ENCODE results near the gene HACE1. TPM values are rescaled to one million over a fixed set of nuclear protein-coding genes. Genes with fewer than 3 reads are reported as not detected.

Gene HACE1
- total RNA-seq, 1 donor from 2014 or later = 23.3 TPM

- no peak for DNase-seq
Observed at GRCh38 chr6:104736545-104736944, 123.2 kb downstream of the HACE1 start.

GRCh38 chr6:104730450-104730849 is 129.3 kb downstream of the HACE1 start:
- no peak for DNase-seq

- DNase-seq = no peak
Observed at GRCh38 chr6:104729433-104729832, 130.3 kb downstream of the HACE1 start.

GRCh38 chr6:104728448-104728847 is 131.3 kb downstream of the HACE1 start:
- peak; percentile 43 for DNase-seq

GRCh38 chr6:104718672-104719071 is 141.0 kb downstream of the HACE1 start:
- peak; percentile 27 for DNase-seq

GRCh38 chr6:104716858-104717257 is 142.9 kb downstream of the HACE1 start:
- DNase-seq = no peak

- DNase-seq = no peak
Observed at GRCh38 chr6:104714796-104715195, 144.9 kb downstream of the HACE1 start.

GRCh38 chr6:104713982-104714381 is 145.7 kb downstream of the HACE1 start:
- no peak for DNase-seq

GRCh38 chr6:104711371-104711770 is 148.3 kb downstream of the HACE1 start:
- peak; percentile 80 for DNase-seq

GRCh38 chr6:104710543-104711335 is 149.0 kb downstream of the HACE1 start:
- peak; percentile 13 for DNase-seq

- peak; percentile 8 for DNase-seq
Observed at GRCh38 chr6:104705916-104706442, 153.7 kb downstream of the HACE1 start.

GRCh38 chr6:104705095-104705707 is 154.5 kb downstream of the HACE1 start:
- peak; percentile 97 for DNase-seq

GRCh38 chr6:104704191-104704590 is 155.5 kb downstream of the HACE1 start:
- DNase-seq = peak; percentile 56

- DNase-seq = no peak
Observed at GRCh38 chr6:104702126-104702841, 157.4 kb downstream of the HACE1 start.

- DNase-seq = no peak
Observed at GRCh38 chr6:104700371-104701185, 159.1 kb downstream of the HACE1 start.

GRCh38 chr6:104699593-104700329 is 160.0 kb downstream of the HACE1 start:
- no peak for DNase-seq

GRCh38 chr6:104698979-104699378 is 160.7 kb downstream of the HACE1 start:
- DNase-seq = no peak

- DNase-seq = no peak
Observed at GRCh38 chr6:104692008-104692407, 167.7 kb downstream of the HACE1 start.

GRCh38 chr6:104689551-104690205 is 170.0 kb downstream of the HACE1 start:
- peak; percentile 42 for DNase-seq

- DNase-seq = no peak
Observed at GRCh38 chr6:104688283-104688969, 171.3 kb downstream of the HACE1 start.

All from dermis blood vessel endothelial cell (primary cell).